NCI-H128 (cell line): ENCODE results near the gene ICAM1.

Experiments used
- DNase-seq: peaks from one replicate; lab custom pipeline; 2025; ENCODE audit not compliant: unreplicated experiment; lab: John Stamatoyannopoulos, UW

Gene ICAM1

DNA sequence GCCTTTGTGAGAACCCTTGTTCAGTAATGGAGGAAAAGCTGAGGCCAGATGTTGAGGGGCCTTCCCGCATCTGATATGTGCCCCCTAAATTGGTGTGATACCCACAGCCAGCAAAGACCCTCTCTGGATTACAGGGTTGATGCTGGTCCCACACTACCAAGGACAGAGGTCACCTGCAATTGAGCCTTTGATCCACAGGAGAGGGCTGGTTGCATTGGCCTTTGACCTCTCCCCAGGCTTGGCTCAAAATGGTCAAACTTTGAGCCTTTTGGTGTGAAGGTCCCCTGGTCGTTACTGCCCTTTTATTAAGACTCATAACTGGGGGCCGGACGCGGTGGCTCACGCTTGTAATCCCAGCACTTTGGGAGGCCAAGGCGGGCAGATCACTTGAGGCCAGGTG is 27.3 kb upstream of the ICAM1 start:
- DNase-seq = no peak

DNA sequence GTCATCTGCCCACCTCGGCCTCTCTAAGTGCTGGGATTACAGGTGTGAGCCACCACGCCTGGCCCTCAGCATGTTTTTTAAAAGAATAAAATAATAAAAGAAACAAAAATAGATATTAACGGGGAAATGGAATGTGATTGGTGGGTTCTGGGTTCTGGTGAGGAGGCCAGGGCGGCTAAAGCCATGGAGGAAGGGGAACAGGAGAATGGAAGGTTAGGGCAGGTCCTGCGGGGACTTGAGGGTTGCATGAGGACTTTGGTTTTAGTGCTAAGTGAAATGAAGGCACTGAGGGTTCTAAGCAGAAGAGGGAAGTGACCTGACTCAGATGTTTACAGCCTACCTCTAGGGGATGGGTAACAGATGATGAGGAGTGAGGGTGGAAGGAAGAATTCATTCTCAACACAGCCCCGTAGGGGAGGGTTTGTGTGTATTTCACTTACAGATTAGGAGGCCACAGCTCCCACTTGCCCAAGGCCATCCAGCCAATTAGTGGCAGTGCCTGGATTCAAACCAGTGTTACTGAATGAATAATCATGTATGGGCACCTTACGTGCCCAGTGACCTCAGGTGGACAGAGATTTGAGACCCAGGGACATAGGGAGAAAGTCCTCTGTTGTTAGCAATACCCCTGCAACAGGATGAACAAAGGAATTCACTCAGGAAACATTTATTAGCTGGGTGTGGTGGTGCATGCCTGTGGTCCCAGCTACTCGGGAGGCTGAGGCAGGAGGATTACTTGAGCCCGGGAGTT is 25.6 kb upstream of the ICAM1 start:
- DNase-seq = no peak

- DNase-seq = no peak
These were observed 24.4 kb upstream of the ICAM1 start for GRCh38 chr19:10246511-10246910.

DNA sequence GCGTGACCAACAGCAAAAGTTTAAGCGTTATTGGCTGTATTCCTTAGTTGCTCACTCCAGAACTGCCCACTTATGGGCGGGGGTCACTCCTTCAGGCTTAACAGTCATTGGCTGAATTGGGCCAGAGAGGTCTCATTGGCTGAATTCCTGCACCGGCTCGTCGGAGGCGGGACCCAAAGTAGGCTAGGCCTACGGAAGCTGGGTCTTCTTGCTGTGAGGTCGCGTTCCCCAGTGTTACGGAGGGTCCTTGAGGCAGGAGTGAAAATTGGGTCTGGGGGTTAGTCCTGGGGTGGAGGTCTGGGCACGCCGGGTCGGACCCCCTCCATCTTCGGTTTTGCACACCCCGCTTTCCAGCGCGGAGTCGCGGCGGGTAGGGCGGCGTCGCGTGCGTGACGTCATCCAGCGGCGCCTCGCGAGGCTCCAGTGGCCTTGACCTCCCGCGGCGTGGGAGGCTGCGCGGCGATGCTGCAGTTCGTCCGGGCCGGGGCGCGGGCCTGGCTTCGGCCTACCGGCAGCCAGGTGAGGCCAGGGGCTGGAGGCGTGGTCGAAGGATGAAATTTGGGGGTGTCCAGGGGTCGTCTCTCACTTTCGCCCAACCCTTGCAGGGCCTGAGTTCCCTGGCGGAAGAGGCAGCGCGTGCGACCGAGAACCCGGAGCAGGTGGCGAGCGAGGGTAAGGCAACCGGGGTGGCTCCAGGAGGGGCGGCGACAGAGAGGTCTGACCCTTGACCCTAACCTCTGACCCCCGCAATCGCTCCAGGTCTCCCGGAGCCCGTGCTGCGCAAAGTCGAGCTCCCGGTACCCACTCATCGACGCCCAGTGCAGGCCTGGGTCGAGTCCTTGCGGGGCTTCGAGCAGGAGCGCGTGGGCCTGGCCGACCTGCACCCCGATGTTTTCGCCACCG is 18.9 kb upstream of the ICAM1 start, which contains the start of gene MRPL4:
Gene MRPL4, plus strand, starts transcription at position 423 of the 903 bp plus-strand sequence. Its CDS starts 40 bp downstream, at position 463.
- peak; percentile 95 for DNase-seq

DNA sequence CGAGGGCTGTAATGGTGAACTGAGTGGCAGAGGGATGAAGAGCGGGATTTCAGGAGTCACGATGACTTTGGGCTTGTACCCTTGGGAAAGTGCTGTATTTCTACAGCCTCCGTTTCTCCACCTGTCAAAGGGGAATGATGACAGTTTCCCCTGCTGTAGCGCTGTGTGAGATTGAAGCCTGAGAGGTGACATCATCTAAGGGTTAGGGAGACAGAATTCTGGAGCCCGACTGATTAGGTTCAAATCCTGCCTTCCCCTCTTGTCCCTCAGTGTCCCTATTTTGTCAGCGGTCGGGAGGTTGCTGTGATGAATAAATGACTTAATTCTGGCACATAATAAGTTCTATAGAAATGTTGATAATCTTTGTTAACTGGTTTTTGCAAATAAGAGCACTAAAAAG is 18.2 kb upstream of the ICAM1 start:
- no peak for DNase-seq

DNA sequence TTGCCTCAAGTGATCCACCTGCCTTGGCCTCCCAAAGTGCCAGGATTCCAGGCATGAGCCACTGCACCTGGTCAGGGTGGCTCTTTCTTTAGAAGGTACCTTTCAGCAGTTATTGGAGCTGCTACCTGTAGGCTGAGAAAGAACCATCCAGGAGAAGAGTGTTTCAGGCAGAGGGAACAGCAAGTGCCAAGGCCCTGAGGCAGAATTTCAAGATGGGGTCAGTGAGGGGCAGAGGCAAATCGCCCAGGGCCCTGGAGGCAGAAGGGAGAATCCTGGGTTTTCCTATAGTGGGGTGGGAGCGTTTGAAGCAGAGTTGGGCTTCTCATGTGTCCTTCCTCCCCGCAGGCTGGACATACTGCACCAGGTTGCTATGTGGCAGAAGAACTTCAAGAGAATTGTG is 16.7 kb upstream of the ICAM1 start:
- no peak for DNase-seq

DNA sequence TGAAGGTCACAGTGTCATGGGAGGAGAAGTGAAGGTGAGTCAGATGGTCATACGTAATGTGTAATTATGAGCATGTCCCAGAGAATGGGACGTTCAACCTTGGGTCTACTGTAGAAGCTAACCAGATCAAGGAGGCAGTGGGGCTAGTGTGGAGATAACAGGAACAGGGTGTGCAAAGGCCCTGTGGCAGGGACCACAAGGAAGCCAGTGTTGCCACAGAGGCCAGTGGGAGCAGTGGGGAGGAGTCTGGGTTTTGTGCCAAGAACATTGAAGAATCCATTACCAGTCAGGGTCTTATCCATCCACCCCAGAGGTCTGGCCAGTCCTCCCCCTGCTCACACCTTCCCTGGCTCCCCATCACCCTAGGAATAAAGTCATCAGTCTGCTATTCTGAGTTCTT is 15.6 kb upstream of the ICAM1 start:
- no peak for DNase-seq

DNA sequence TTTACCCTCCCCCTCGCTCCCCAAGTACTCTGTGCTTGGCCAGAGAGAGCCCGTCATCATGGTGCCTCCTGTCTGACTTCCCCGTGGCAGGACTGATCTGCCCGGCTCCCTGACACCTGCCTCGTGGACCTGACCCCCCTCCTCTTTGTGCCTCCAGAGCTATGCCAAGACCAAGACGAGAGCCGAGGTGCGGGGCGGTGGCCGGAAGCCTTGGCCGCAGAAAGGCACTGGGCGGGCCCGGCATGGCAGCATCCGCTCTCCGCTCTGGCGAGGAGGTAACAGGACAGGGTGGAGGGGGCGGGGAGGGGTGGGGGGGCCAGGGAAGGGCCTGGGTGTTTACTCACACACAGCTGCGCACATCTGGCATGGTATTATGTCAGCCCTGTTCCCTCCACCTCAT is 14.4 kb upstream of the ICAM1 start:
- DNase-seq = no peak

- DNase-seq = no peak
These were observed 13.8 kb upstream of the ICAM1 start for GRCh38 chr19:10256970-10257615.

GRCh38 chr19:10258080-10258710 is 12.7 kb upstream of the ICAM1 start:
- DNase-seq = no peak

DNA sequence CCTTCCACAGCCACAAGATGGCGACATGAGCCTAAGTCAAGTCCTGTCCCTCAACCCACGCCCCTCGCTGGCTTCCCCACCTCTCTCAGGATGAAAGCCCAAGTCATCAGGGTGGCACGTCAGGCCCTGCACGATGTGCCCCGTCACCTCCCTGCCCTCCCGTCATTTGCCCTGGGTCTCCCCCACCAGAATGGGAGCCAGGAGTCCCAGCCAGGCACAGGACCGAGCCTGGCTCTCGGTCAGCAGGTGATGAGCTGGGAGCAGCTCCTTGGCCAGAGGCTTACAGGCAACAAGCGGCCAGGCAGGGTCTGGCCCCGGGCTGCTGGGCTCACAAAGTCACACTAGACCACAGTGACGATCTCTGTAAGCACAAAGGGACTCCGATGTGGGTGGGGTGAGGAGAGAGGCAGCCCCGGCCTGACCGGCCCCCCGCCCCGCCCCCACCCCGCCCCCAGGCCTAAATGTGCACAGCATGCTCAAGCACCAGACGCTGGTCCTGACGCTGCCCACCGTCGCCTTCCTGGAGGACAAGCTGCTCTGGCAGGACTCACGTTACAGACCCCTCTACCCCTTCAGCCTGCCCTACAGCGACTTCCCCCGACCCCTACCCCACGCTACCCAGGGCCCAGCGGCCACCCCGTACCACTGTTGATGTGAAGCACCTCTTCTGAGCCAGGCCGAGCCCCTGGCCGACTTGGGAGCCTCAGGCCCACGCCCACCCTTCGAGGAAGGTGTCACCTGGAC is 11.6 kb upstream of the ICAM1 start:
- peak; percentile 70 for DNase-seq

- DNase-seq = no peak
These were observed 10.8 kb upstream of the ICAM1 start for GRCh38 chr19:10260141-10260584.

DNA sequence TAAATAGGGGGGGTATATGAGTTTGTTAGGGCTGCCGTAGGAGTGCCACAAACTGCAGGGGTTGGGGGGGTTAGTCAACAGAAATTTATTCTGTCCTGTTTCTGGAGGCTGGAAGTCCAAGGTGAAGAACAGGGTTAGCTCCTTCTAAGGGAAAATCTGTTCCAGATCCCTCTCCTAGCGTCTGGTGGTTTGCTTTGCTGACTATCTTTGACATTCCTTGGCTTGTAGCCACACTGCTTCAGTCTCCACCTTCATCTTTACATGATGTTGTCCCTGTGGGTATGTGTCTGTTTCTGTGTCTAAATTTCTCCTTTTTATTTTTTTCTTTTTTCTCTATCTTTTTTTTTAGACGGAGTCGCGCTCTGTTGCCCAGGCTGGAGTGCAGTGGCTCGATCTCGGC is 8.1 kb upstream of the ICAM1 start:
- DNase-seq = no peak

DNA sequence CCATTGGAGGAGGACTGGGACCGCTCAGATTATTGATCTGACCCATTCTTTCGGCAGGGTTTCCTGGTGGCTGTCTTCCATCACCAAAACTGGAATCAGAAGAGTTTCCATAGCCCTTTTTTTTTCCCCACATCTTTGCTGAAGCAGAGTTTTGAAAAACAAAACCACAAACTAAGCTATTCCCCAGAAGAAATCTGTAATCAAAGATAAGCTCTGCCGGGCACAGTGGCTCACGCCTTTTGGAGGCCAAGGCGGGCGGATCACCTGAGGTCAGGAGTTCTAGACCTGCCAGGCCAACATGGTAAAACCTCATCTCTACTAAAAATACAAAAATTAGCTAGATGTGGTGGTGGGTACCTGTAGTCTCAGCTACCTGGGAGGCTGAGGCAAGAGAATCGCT is 4.2 kb upstream of the ICAM1 start:
- DNase-seq = no peak

- DNase-seq = no peak
These were observed 2.8 kb upstream of the ICAM1 start for GRCh38 chr19:10268071-10268470.

- peak; percentile 51 for DNase-seq
These were observed 1.4 kb upstream of the ICAM1 start for GRCh38 chr19:10269333-10270179.

GRCh38 chr19:10270180-10270615 is 722 bp upstream of the ICAM1 start:
- no peak for DNase-seq

GRCh38 chr19:10271543-10272086 is 695 bp downstream of the ICAM1 start:
- DNase-seq = no peak

DNA sequence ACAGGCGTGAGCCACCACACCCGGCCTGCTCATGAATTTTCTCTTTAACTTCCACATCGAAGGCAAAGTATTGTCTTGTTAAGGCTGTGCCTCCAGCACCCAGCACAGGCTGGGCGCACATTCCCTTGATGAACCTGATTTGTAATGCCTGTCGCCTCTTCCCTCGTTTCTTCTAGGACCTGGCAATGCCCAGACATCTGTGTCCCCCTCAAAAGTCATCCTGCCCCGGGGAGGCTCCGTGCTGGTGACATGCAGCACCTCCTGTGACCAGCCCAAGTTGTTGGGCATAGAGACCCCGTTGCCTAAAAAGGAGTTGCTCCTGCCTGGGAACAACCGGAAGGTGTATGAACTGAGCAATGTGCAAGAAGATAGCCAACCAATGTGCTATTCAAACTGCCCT is 3.7 kb downstream of the ICAM1 start:
- DNase-seq = no peak
